Peyer's patch (tissue), 4 donors: ENCODE results near the gene KLK7. TPM values are rescaled to one million over a fixed set of nuclear protein-coding genes. Genes with fewer than 3 reads are reported as not detected.

Experiments
- DNase-seq, 3 donors: peaks; one replicate each; pipeline ENCODE4 v3.0.0-alpha.2; 2017 to 2019
- H3K27ac ChIP-seq, 4 donors: fragments of 200-600 bp; sonication (generic); one replicate each; pipeline ENCODE4 v1.5.1; 2016 to 2019
- H3K27me3 ChIP-seq, 2 donors: fragments of 200-600 bp; sonication (generic); one replicate each; pipeline ENCODE4 v1.5.1; 2019
- H3K36me3 ChIP-seq, 3 donors: fragments of 200-600 bp; sonication (generic); one replicate each; pipeline ENCODE4 v1.5.1; 2016 to 2019
- H3K4me1 ChIP-seq, 4 donors: fragments of 200-600 bp; sonication (generic); one replicate each; pipeline ENCODE4 v1.5.1; 2016 to 2019
- H3K4me3 ChIP-seq, 4 donors: fragments of 200-600 bp; sonication (generic); 1 replicate in 3 of 4; 2 replicates in 1 of 4; pipeline ENCODE4 v1.5.1; 2016 to 2019; ENCODE audit warnings: mild to moderate bottlenecking in 1 of 4
- H3K9me3 ChIP-seq, 4 donors: fragments of 200-600 bp; sonication (generic); one replicate each; pipeline ENCODE4 v1.5.1; 2016 to 2019; ENCODE audit warnings: mild to moderate bottlenecking in 1 of 4
- POLR2A ChIP-seq, 2 donors: fragments of 450-650 bp; IDR thresholded peaks; one replicate each; pipeline ENCODE4 v1.5.1; 2017; ENCODE audit warnings: antibody characterized with exemption in 2 of 2, mild to moderate bottlenecking in 2 of 2, moderate library complexity in 2 of 2
- total RNA-seq, 4 donors: library from RNA; depleted of rRNA; stranded (reverse); fragments of >200 nt; gene quantifications; one replicate each; pipeline ENCODE4 v1.1.0, GENCODE V29; 2016
- TF ChIP-seq, protein P1 (sequence below), 6 experiments: fragments of 450-650 bp in 4 of 6; fragments of 200-600 bp in 2 of 6; sonication (generic) in 1 of 6; IDR thresholded peaks; one replicate each; pipeline ENCODE4 v1.5.1; 2017 to 2019; ENCODE audit warnings: antibody characterized with exemption in 6 of 6, mild to moderate bottlenecking in 3 of 6, moderate library complexity in 1 of 6

Gene KLK7
- 1 to 10 TPM in 2 of 4 donors, not detected in 2; 1.2 to 9.9 TPM for total RNA-seq

DNA sequence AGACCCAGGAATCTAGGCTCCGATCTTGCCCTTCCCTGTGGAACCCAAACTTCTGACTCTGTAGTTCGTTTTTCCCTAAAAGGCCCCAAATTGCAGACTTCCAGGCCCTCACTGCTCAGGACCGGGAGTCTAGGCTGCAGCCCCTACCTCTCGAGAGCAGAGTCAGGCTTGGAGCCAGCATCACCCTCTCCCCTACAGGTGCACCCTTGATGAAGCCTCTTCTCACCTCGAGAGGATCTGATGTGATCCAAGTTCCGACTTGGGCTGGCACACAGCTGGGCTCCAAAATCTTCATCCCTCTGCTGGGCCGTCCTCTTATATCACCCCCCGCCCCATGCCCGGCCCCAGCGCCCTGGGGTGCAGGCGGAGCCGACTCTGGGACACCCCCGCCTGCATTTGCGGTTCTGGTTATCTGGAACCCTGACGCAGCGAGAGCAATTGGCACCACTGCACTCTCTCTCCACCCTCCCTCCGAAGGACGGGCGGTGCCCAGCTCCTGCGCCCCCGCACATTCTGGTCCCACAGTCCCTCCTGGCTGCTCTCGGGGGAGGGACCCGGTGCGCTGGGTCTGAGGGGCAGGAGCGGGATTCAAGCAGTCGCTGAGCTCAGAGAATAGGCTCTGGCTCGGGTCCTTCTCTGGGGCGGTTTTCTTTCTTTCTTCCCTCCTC is at the start of gene KLK7:
Gene KLK7, minus strand, starts transcription at position 293 of the 668 bp plus-strand sequence. CDS start 1,518 bp downstream, outside the sequence.
- no peak within 1 kb of the TSS for H3K4me3 ChIP-seq
- no peaks in the 10 kb centered on the region for H3K4me1 ChIP-seq
- no peak within 1 kb of the TSS for H3K27ac ChIP-seq
- no peak for DNase-seq
- H3K36me3 ChIP-seq, result no peaks in the 10 kb centered on the region
- H3K9me3 ChIP-seq, result no peaks in the 10 kb centered on the region
- TF ChIP-seq, protein P1, sequence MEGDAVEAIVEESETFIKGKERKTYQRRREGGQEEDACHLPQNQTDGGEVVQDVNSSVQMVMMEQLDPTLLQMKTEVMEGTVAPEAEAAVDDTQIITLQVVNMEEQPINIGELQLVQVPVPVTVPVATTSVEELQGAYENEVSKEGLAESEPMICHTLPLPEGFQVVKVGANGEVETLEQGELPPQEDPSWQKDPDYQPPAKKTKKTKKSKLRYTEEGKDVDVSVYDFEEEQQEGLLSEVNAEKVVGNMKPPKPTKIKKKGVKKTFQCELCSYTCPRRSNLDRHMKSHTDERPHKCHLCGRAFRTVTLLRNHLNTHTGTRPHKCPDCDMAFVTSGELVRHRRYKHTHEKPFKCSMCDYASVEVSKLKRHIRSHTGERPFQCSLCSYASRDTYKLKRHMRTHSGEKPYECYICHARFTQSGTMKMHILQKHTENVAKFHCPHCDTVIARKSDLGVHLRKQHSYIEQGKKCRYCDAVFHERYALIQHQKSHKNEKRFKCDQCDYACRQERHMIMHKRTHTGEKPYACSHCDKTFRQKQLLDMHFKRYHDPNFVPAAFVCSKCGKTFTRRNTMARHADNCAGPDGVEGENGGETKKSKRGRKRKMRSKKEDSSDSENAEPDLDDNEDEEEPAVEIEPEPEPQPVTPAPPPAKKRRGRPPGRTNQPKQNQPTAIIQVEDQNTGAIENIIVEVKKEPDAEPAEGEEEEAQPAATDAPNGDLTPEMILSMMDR (IDR thresholded peaks at IDR 0.05), result no peak
- TF ChIP-seq POLR2A (IDR thresholded peaks at IDR 0.05), result no peak
- no peaks in the 10 kb centered on the region for H3K27me3 ChIP-seq

DNA sequence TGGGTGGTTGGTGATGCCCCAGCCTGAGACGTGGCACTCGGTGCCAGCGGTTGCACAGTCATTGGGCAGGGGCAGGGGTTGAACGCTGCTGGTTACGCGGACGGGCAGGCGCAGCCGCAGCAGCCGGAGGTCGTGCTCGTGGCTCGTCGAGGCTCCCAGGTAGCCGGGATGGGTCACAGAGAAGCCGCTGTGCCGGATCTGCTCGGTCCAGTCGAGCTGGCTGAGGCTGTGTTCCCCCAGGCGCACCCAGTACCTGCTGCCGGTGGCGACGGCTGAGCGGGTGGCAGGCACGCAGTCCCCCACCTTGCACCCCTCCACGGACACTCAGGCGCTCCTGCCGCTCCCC is 48.1 kb upstream of the KLK7 start:
- Histone ChIP-seq H3K27ac (no peak overlapping the region), H3K4me3 (no peak overlapping the region), H3K36me3 (no peaks in the 10 kb centered on the region), H3K27me3 (no peaks in the 10 kb centered on the region), H3K4me1 (no peaks in the 10 kb centered on the region), H3K9me3 (no peaks in the 10 kb centered on the region)
- TF ChIP-seq POLR2A (IDR thresholded peaks at IDR 0.05), result no peak
- TF ChIP-seq, protein P1 (IDR thresholded peaks at IDR 0.05), result no peak
- DNase-seq, result no peak

DNA sequence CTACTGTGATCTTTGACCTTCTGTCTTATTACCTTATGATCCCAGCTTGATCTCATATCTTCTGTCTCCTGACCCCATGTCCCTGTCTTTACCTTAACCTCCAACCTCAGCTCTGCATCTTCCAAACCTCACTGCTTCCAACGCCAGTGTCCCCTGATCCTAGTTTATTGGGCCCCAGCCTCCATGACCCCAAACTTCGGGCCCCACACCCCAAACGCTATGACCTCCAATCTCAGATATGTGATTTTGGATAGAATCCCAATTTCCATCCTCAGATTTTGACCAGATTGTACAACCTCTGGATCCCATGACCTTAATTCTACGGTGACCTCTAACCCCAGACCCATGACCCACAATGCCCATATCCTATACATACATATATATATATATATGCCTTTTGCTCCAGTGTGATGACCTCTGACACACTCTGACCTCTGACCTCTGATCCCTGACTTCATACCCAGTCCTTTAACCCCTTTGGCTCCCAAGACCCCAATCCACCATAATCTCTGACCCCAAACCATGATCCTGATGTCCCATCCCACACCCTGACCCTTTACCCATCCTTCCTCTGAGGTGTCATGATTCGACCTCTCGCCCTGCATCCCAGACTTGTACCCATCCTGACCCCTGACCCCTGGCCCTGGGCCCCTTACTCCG is 47.6 kb upstream of the KLK7 start:
- no peaks in the 10 kb centered on the region for H3K4me1 ChIP-seq
- no peak overlapping the region for H3K27ac ChIP-seq
- no peaks in the 10 kb centered on the region for H3K27me3 ChIP-seq
- H3K9me3 ChIP-seq, result no peaks in the 10 kb centered on the region
- TF ChIP-seq, protein P1 (IDR thresholded peaks at IDR 0.05), result no peak
- TF ChIP-seq POLR2A (IDR thresholded peaks at IDR 0.05), result no peak
- H3K36me3 ChIP-seq, result no peaks in the 10 kb centered on the region
- no peak overlapping the region for H3K4me3 ChIP-seq
- no peak for DNase-seq

DNA sequence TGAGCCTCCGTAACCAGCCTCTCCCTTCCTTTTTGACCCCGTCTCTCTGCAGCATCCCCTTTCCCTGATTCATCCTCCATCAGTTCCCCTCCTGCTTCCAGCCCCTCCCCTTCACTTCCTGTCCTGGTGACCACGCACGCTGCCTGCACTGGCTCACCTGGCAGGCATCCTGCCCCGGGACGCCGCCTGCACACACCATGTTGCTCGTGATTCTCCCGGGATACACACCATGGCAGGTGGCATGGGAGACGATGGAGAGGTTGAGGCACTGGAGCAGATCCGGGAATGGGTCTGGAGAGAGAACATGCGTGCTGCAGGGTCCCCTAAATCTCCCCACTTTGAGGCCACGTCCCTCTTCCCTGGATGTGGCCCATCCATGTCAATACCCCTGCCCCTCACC is 46.9 kb upstream of the KLK7 start:
- H3K4me3 ChIP-seq, result no peak overlapping the region
- H3K27me3 ChIP-seq, result no peaks in the 10 kb centered on the region
- H3K27ac ChIP-seq, result no peak overlapping the region
- H3K36me3 ChIP-seq, result no peaks in the 10 kb centered on the region
- no peaks in the 10 kb centered on the region for H3K4me1 ChIP-seq
- TF ChIP-seq, protein P1 (IDR thresholded peaks at IDR 0.05), result no peak
- TF ChIP-seq POLR2A (IDR thresholded peaks at IDR 0.05), result no peak
- no peaks in the 10 kb centered on the region for H3K9me3 ChIP-seq
- DNase-seq, result no peak

DNA sequence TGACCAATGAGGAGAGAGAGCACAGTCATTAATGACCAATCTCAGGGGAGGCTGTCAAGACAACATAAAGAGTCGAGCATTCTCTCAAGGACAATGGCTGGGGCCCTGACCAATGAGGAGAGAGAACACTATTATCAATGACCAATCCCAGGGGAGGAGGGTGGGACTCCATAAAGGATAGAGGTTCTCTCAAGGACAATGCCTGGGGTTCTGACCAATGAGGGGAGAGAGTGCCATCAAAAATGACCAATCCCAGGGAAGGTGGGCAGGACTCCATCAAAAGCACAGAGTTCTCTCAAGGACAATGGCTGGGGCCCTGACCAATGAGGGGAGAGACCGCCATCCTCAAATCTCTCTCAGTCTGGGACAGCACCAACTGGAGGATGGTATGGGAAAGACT is 46.0 kb upstream of the KLK7 start:
- Histone ChIP-seq H3K36me3 (no peaks in the 10 kb centered on the region), H3K27me3 (no peaks in the 10 kb centered on the region), H3K4me1 (no peaks in the 10 kb centered on the region), H3K27ac (no peak overlapping the region), H3K4me3 (no peak overlapping the region), H3K9me3 (no peaks in the 10 kb centered on the region)
- no peak for TF ChIP-seq POLR2A (IDR thresholded peaks at IDR 0.05)
- TF ChIP-seq, protein P1 (IDR thresholded peaks at IDR 0.05), result no peak
- no peak for DNase-seq
